ENCODE measurements around the gene VSTM2A. TPM values are rescaled to one million over a fixed set of nuclear protein-coding genes. Genes with fewer than 3 reads are reported as not detected.

Gene VSTM2A
- total RNA-seq, 5 donors from 2014 or later (not counting 1 experiment from before 2014, with no cell fraction given) = not detected

GRCh38 chr7:54591404-54592386, 49.5 kb downstream of the VSTM2A start:
- Histone ChIP-seq H3K27ac (ENCODE audit: low read length) (no peak overlapping the region), H3K4me1 (ENCODE audit: control insufficient read depth in 1 of 2, extremely low read depth in 1 of 2, insufficient read depth in 2 of 2, low read length in 2 of 2) (no peaks in the 10 kb centered on the region), H3K36me3 (ENCODE audit: control insufficient read depth in 2 of 2, extremely low read depth in 1 of 2, insufficient read depth in 1 of 2, low read length in 1 of 2) (no peaks in the 10 kb centered on the region), H3K27me3 (replicated peaks in 1 of 2; ENCODE audit: control insufficient read depth in 2 of 2, extremely low read depth in 1 of 2, insufficient read depth in 2 of 2, low read length in 1 of 2) (no peaks in the 10 kb centered on the region), H3K4me3 (ENCODE audit: control insufficient read depth in 1 of 2, extremely low read depth in 1 of 2, low read length in 1 of 2) (no peak overlapping the region), H3K9me3 (no peaks in the 10 kb centered on the region)
- CTCF ChIA-PET = no interaction called here
- Mint-ChIP-seq H3K4me3 (no peak overlapping the region), H3K27me3 (no peaks in the 10 kb centered on the region), H3K27ac (no peak overlapping the region), H3K4me1 (no peaks in the 10 kb centered on the region), H3K9me3 (peaks cover 0 to 25% (median 19%) of the 10 kb centered on the region in 3 donors), H3K36me3 (no peaks in the 10 kb centered on the region)
- WGBS (ENCODE audit: insufficient coverage) = 83% methylated on average over 5 of the region's 15 CpGs
- POLR2A ChIA-PET = no interaction called here
- ATAC-seq (replicated peaks in 1 of 4) (no peak), DNase-seq (no peak)

- ChIA-PET POLR2A (no interaction called here), CTCF (no interaction called here)
- H3K4me1 Mint-ChIP-seq = no peaks in the 10 kb centered on the region
- WGBS (ENCODE audit: insufficient coverage) = no CpG with 5 or more reads among the region's 2 CpGs
- no peaks in the 10 kb centered on the region for H3K27me3 Mint-ChIP-seq
- no peak overlapping the region for H3K27ac ChIP-seq (ENCODE audit: low read length)
- H3K36me3 Mint-ChIP-seq = no peaks in the 10 kb centered on the region
- peaks cover 7 to 27% (median 22%) of the 10 kb centered on the region in 3 donors for H3K9me3 Mint-ChIP-seq
- no peaks in the 10 kb centered on the region for H3K9me3 ChIP-seq
- H3K36me3 ChIP-seq (ENCODE audit: control insufficient read depth in 2 of 2, extremely low read depth in 1 of 2, insufficient read depth in 1 of 2, low read length in 1 of 2) = no peaks in the 10 kb centered on the region
- ATAC-seq (replicated peaks in 1 of 4) (no peak), DNase-seq (no peak)
- no peak overlapping the region for H3K27ac Mint-ChIP-seq
- no peak overlapping the region for H3K4me3 Mint-ChIP-seq
- no peak overlapping the region for H3K4me3 ChIP-seq (ENCODE audit: control insufficient read depth in 1 of 2, extremely low read depth in 1 of 2, low read length in 1 of 2)
- H3K27me3 ChIP-seq (replicated peaks in 1 of 2; ENCODE audit: control insufficient read depth in 2 of 2, extremely low read depth in 1 of 2, insufficient read depth in 2 of 2, low read length in 1 of 2) = no peaks in the 10 kb centered on the region
- no peaks in the 10 kb centered on the region for H3K4me1 ChIP-seq (ENCODE audit: control insufficient read depth in 1 of 2, extremely low read depth in 1 of 2, insufficient read depth in 2 of 2, low read length in 2 of 2)
These were observed 54.6 kb downstream of the VSTM2A start for GRCh38 chr7:54596747-54597146.

- Mint-ChIP-seq H3K27ac (no peak overlapping the region), H3K9me3 (peaks cover 0 to 9% (median 7%) of the 10 kb centered on the region in 3 donors), H3K4me3 (no peak overlapping the region), H3K36me3 (no peaks in the 10 kb centered on the region), H3K27me3 (no peaks in the 10 kb centered on the region), H3K4me1 (no peaks in the 10 kb centered on the region)
- no peak overlapping the region for H3K4me3 ChIP-seq (ENCODE audit: control insufficient read depth in 1 of 2, extremely low read depth in 1 of 2, low read length in 1 of 2)
- no peaks in the 10 kb centered on the region for H3K36me3 ChIP-seq (ENCODE audit: control insufficient read depth in 2 of 2, extremely low read depth in 1 of 2, insufficient read depth in 1 of 2, low read length in 1 of 2)
- ATAC-seq (replicated peaks in 1 of 4) = no peak
- H3K27me3 ChIP-seq (replicated peaks in 1 of 2; ENCODE audit: control insufficient read depth in 2 of 2, extremely low read depth in 1 of 2, insufficient read depth in 2 of 2, low read length in 1 of 2) = peaks cover 0 to 2% of the 10 kb centered on the region in 2 experiments
- POLR2A ChIA-PET = no interaction called here
- no peak overlapping the region for H3K27ac ChIP-seq (ENCODE audit: low read length)
- no peaks in the 10 kb centered on the region for H3K9me3 ChIP-seq
- WGBS (ENCODE audit: insufficient coverage) = no CpG with 5 or more reads among the region's 2 CpGs
- H3K4me1 ChIP-seq (ENCODE audit: control insufficient read depth in 1 of 2, extremely low read depth in 1 of 2, insufficient read depth in 2 of 2, low read length in 2 of 2) = no peaks in the 10 kb centered on the region
- DNase-seq = no peak
- CTCF ChIA-PET = no interaction called here
These were observed 73.4 kb downstream of the VSTM2A start for GRCh38 chr7:54615537-54615936.

Other genes with a start within 250 kb of the VSTM2A start
- 10 to 100 TPM; 42.7 to 65.1 (median 62.1) TPM for gene SEC61G, start 216.8 kb downstream of the VSTM2A start, total RNA-seq

All from T-cell (primary cell).